HEK293 (cell line): ENCODE measurements around the gene DCAKD.

ENCODE experiments used
- CTCF ChIA-PET: fragments of 350-600 bp; formaldehyde crosslinking; extraction: SDS; loops from one replicate; lab custom pipeline; 2021; ENCODE audit warnings: antibody characterized with exemption; lab: Yijun Ruan, JAX
- POLR2A ChIA-PET: fragments of 300-600 bp; formaldehyde crosslinking; extraction: SDS; loops from one replicate; lab custom pipeline; 2020; ENCODE audit warnings: antibody characterized with exemption, inconsistent platforms; lab: Yijun Ruan, JAX
- H3K27ac ChIP-seq: fragments of 200-500 bp; sonication (Bioruptor generic); 2 replicates; pipeline ENCODE4 v1.5.1; 2014; ENCODE audit warnings: low read depth, low read length, control low read depth, inconsistent platforms; ENCODE audit errors: extremely low read depth
- H3K36me3 ChIP-seq, 2 experiments: fragments of 200-500 bp in 1 of 2; sonication (Bioruptor generic) in 1 of 2; 1 replicate in 1 of 2; 2 replicates in 1 of 2; pipeline ENCODE4 v1.5.1; 2014 to 2017; ENCODE audit warnings: inconsistent platforms in 2 of 2, low read length in 2 of 2; ENCODE audit not compliant: control insufficient read depth in 2 of 2, insufficient read depth in 1 of 2
- H3K4me1 ChIP-seq: fragments of 200-500 bp; sonication (Bioruptor generic); 2 replicates; pipeline ENCODE4 v1.5.1; 2014; ENCODE audit warnings: mild to moderate bottlenecking, low read length, inconsistent platforms; ENCODE audit not compliant: control insufficient read depth, insufficient read depth
- H3K4me3 ChIP-seq: 2 replicates; pipeline ENCODE4 v1.5.1; 2011; ENCODE audit warnings: low read depth, mild to moderate bottlenecking, control low read depth, low read length, moderate library complexity
- H3K9me3 ChIP-seq: fragments of 200-500 bp; sonication (Bioruptor generic); 2 replicates; pipeline ENCODE4 v1.5.1; 2014; ENCODE audit warnings: low read depth, low read length, inconsistent platforms; ENCODE audit not compliant: control insufficient read depth, insufficient read depth
- GLIS1 ChIP-seq: fragments of 450-650 bp; formaldehyde crosslinking; IDR thresholded peaks from 2 replicates; pipeline ENCODE4 v1.5.1; 2016; ENCODE audit warnings: missing biosample characterization, missing genetic modification characterization
- IKZF3 ChIP-seq: fragments of 450-650 bp; IDR thresholded peaks from 2 replicates; pipeline ENCODE4 v1.5.0; 2018; ENCODE audit warnings: missing biosample characterization, mild to moderate bottlenecking, missing genetic modification characterization, moderate library complexity
- PATZ1 ChIP-seq: fragments of 450-650 bp; formaldehyde crosslinking; IDR thresholded peaks from 2 replicates; pipeline ENCODE4 v1.5.1; 2016; ENCODE audit warnings: missing biosample characterization, missing genetic modification characterization
- RBAK ChIP-seq: fragments of 450-650 bp; formaldehyde crosslinking; IDR thresholded peaks from 2 replicates; pipeline ENCODE4 v1.5.1; 2016; ENCODE audit warnings: missing biosample characterization, missing genetic modification characterization
- ZBTB6 ChIP-seq: fragments of 450-650 bp; formaldehyde crosslinking; IDR thresholded peaks from 2 replicates; pipeline ENCODE4 v1.5.1; 2017; ENCODE audit warnings: missing biosample characterization, missing genetic modification characterization
- ZFHX2 ChIP-seq: fragments of 450-650 bp; formaldehyde crosslinking; conservative IDR thresholded peaks from 2 replicates; pipeline ENCODE4 v1.5.1; 2016; ENCODE audit warnings: missing biosample characterization, missing genetic modification characterization
- ZFP69B ChIP-seq: fragments of 450-650 bp; formaldehyde crosslinking; IDR thresholded peaks from 2 replicates; pipeline ENCODE4 v1.5.1; 2016; ENCODE audit warnings: missing biosample characterization, missing genetic modification characterization
- ZNF148 ChIP-seq: fragments of 450-650 bp; formaldehyde crosslinking; IDR thresholded peaks from 2 replicates; pipeline ENCODE4 v1.5.0; 2017; ENCODE audit warnings: missing biosample characterization, missing genetic modification characterization, borderline replicate concordance
- ZNF23 ChIP-seq: fragments of 450-650 bp; formaldehyde crosslinking; IDR thresholded peaks from 2 replicates; pipeline ENCODE4 v1.5.1; 2016; ENCODE audit warnings: missing biosample characterization, missing genetic modification characterization, borderline replicate concordance
- ZNF341 ChIP-seq: fragments of 450-650 bp; formaldehyde crosslinking; IDR thresholded peaks from 2 replicates; pipeline ENCODE4; 2016; ENCODE audit warnings: low read depth, missing biosample characterization, missing genetic modification characterization
- ZNF37A ChIP-seq: fragments of 450-650 bp; IDR thresholded peaks from 2 replicates; pipeline ENCODE4 v1.5.1; 2018; ENCODE audit warnings: missing biosample characterization, missing genetic modification characterization
- ZNF398 ChIP-seq: fragments of 450-650 bp; formaldehyde crosslinking; IDR thresholded peaks from 2 replicates; pipeline ENCODE4 v1.5.1; 2017; ENCODE audit warnings: missing biosample characterization, missing genetic modification characterization
- ZNF501 ChIP-seq: fragments of 450-650 bp; formaldehyde crosslinking; IDR thresholded peaks from 2 replicates; pipeline ENCODE4 v1.5.1; 2016; ENCODE audit warnings: missing biosample characterization, missing genetic modification characterization
- ZNF544 ChIP-seq: fragments of 450-650 bp; formaldehyde crosslinking; IDR thresholded peaks from 2 replicates; pipeline ENCODE4 v1.5.0; 2017; ENCODE audit warnings: missing biosample characterization, missing genetic modification characterization
- ZNF558 ChIP-seq: fragments of 450-650 bp; formaldehyde crosslinking; IDR thresholded peaks from 2 replicates; pipeline ENCODE4 v1.5.1; 2016; ENCODE audit warnings: missing biosample characterization, missing genetic modification characterization
- ZNF561 ChIP-seq: fragments of 450-650 bp; IDR thresholded peaks from 2 replicates; pipeline ENCODE4 v1.5.1; 2018; ENCODE audit warnings: missing biosample characterization, missing genetic modification characterization, borderline replicate concordance
- ZNF626 ChIP-seq: fragments of 450-650 bp; sonication (Bioruptor Pico); formaldehyde crosslinking; IDR thresholded peaks from 2 replicates; pipeline ENCODE4 v1.5.1; 2018; ENCODE audit warnings: missing biosample characterization, missing genetic modification characterization, inconsistent platforms
- ZNF645 ChIP-seq: fragments of 450-650 bp; formaldehyde crosslinking; IDR thresholded peaks from 2 replicates; pipeline ENCODE4; 2016; ENCODE audit warnings: missing biosample characterization, missing genetic modification characterization
- ZNF677 ChIP-seq: fragments of 450-650 bp; IDR thresholded peaks from 2 replicates; pipeline ENCODE4 v1.5.0; 2018; ENCODE audit warnings: missing biosample characterization, mild to moderate bottlenecking, missing genetic modification characterization, moderate library complexity
- ZNF692 ChIP-seq: fragments of 450-650 bp; formaldehyde crosslinking; IDR thresholded peaks from 2 replicates; pipeline ENCODE4 v1.5.1; 2016; ENCODE audit warnings: missing biosample characterization, missing genetic modification characterization
- ZNF791 ChIP-seq: fragments of 450-650 bp; formaldehyde crosslinking; IDR thresholded peaks from 2 replicates; pipeline ENCODE4 v1.5.1; 2016; ENCODE audit warnings: missing biosample characterization, missing genetic modification characterization

The DCAKD gene

GRCh38 chr17:45006927-45007461, 44.4 kb downstream of the DCAKD start:
- Histone ChIP-seq H3K4me3 (no peak overlapping the region), H3K9me3 (no peaks in the 10 kb centered on the region), H3K36me3 (no peaks in the 10 kb centered on the region), H3K4me1 (peaks cover 3% of the 10 kb centered on the region; the same call in 1 of the 2 replicates), H3K27ac (no peak overlapping the region)
- POLR2A ChIA-PET = no interaction called here
- TF ChIP-seq ZNF341 (tag by site-specific recombination) (peak; percentile 46), GLIS1 (tag by site-specific recombination) (peak; percentile 58), ZNF692 (peak; percentile 89), PATZ1 (tag by site-specific recombination) (0 out of 2 replicates have a peak, but pooled peaks have one; percentile 36), ZFP69B (tag by site-specific recombination) (peak; percentile 93), ZNF23 (tag by site-specific recombination) (no peak), ZFHX2 (tag by site-specific recombination) (peak; percentile 43), ZNF544 (tag by site-specific recombination) (no peak), ZNF148 (tag by site-specific recombination) (no peak)
- CTCF ChIA-PET = interaction anchor here (0.7 kb wide), 1 partner anchor 39 kb away, joined by 3 read pairs; the partner anchor contains the start of gene C1QL1

- no peaks in the 10 kb centered on the region for H3K9me3 ChIP-seq
- no peak overlapping the region for H3K4me3 ChIP-seq
- H3K4me1 ChIP-seq = peaks cover 3% of the 10 kb centered on the region; the same call in 1 of the 2 replicates
- ChIA-PET POLR2A (no interaction called here), CTCF (interaction anchor here (0.6 to 0.9 kb wide), 3 partner anchors 9 to 32 kb away, joined by 3 to 4 read pairs (median 4); no protein-coding TSS in a partner anchor)
- H3K36me3 ChIP-seq = no peaks in the 10 kb centered on the region
- H3K27ac ChIP-seq = no peak overlapping the region
- TF ChIP-seq IKZF3 (tag by site-specific recombination) (no peak), ZNF677 (tag by site-specific recombination) (no peak), ZBTB6 (peak; percentile 56; the same call in 1 of the 2 replicates)
Observed at GRCh38 chr17:45005700-45006099, 45.7 kb downstream of the DCAKD start.

GRCh38 chr17:45004388-45004787, 47.0 kb downstream of the DCAKD start:
- POLR2A ChIA-PET = interaction anchor here (0.7 kb wide), 2 partner anchors 84 to 105 kb away, joined by 3 read pairs; a partner anchor contains a TSS
- Histone ChIP-seq H3K36me3 (no peaks in the 10 kb centered on the region), H3K4me1 (peaks cover 3% of the 10 kb centered on the region; the same call in 1 of the 2 replicates), H3K4me3 (no peak overlapping the region), H3K27ac (no peak overlapping the region), H3K9me3 (0 out of 2 replicates have a peak, but pooled peaks cover under 1% of the 10 kb centered on the region)
- CTCF ChIA-PET = interaction anchor here (0.7 kb wide), 1 partner anchor 343 kb away, joined by 3 read pairs; no protein-coding TSS in a partner anchor
- TF ChIP-seq ZNF501 (tag by site-specific recombination) (no peak), ZNF626 (no peak), ZNF791 (tag by site-specific recombination) (no peak), ZNF645 (tag by site-specific recombination) (no peak), RBAK (tag by site-specific recombination) (no peak), ZNF558 (tag by site-specific recombination) (no peak), ZNF561 (no peak), ZNF398 (tag by site-specific recombination) (no peak), ZNF37A (tag by site-specific recombination) (no peak)
